HG02884 (cell line): ENCODE measurements around the gene FAF2.

Source experiments
- ATAC-seq: cut with Tn5 transposase; IDR thresholded peaks from one replicate; pipeline ENCODE4 v1.9.1; 2021; ENCODE audit warnings: mild to moderate bottlenecking, moderate library complexity; ENCODE audit not compliant: unreplicated experiment

The FAF2 gene

DNA sequence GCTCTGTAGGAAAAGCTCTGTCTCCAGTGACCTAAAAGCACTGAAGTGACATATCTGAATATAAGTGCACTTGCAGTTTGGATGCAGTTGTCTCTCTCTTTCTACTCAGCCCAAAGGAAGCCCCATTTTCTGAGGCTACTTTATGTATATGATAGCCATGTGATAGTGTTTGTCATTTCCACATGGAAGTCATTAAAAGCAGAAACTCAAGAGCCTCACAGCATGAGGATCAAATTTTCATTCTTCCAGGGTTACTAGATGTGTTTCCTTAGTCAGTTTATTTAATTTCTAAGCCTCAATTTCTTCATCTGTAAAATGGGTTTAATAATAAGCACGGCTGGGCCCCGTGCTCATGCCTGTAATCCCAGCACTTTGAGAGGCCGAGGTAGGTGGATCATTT is 52.3 kb downstream of the FAF2 start:
- no peak for ATAC-seq

DNA sequence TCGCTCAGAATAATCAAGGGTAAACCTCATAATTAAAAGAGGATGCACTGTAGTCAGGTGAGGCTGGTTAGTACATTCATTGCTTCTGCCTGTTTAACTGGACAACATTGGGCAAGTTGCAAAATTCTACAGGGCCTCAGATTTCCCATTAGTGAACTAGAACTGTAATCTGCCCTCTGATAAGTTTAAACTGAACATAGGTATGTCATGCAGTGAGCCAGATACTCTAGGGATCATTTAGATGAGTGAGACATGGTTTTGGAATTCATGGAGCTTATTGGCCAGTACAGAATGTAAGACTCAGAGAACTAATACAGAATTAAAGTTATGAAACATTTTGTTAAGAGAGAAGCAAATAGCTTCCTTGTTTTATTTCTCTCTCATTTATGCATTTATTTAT is 53.1 kb downstream of the FAF2 start:
- ATAC-seq: no peak

DNA sequence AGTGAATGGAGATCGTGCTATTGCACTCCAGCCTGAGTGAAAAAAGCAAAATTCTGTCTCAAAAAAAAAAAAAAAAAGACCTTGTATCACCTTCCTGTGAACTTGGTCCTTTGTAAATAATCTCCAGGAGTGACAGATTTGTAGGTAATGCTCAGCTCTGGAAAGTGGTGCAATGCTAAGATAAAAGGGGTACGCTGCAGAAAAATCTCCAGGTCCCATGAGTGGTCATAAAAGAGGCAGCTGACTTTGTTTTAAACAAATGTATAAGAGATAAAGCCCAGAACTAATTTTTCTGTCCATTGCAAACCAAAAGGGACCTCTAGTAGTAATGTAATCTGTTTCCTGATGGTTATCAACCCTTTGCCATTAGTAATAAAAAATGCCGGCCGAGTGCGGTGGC is 55.3 kb downstream of the FAF2 start:
- ATAC-seq: no peak

DNA sequence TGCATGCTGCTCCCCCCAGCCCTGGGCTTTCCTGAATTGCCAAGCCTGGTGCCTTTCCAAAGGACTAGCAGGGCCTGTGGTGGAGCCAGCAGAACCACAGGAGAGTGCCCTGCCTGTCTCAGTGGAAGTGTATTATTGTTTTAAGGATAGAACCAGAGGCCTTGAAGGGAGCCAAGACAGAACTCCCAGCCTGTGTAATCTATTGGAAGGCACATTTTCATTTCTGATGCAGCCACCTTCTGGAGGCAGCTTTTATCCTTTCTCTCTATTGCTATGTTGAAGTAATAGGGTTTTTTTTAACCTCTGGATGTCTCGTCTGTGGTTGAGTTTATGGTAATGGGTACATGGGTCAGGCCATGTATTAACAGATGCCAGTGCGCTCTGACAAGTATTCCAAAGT is 59.7 kb downstream of the FAF2 start:
- ATAC-seq: no peak

DNA sequence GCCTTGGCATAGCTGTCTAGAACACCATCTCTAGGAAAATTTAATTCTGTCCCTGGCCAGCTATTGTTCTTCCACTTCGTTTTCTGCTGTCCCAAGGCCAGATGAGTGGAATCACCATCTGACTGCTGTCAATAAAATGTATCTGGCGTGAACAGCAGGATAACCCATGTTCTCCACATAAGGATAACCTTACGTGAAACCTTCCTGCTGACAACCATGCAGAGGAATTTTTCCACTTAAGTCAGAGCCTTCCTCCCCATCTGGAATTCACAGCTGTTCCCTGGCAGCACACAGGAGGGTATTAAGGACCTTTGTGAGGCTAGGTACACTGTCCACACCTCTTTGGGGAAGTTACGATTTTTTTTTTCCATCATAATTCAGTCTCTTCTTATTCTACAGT is 60.4 kb downstream of the FAF2 start:
- no peak for ATAC-seq

DNA sequence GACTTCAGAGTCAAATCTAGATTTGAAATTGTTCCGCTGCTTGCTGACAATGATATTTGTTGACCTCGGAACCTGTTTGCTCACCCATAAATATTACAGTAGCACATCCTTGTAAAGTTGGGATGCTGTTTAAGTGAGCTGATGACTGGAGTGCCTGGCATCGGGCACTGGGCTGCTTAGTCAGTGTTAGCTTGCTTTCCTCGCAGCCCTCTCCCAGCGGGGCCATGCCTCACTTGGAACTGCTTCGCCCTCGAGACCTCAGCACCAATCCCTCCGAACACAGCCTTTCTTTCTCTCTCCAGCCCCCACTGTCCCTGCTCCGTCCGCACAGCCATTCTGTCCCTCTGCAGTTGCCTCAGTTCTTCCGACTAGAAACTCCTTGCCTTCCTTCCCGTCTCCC is 65.6 kb downstream of the FAF2 start:
- no peak for ATAC-seq

DNA sequence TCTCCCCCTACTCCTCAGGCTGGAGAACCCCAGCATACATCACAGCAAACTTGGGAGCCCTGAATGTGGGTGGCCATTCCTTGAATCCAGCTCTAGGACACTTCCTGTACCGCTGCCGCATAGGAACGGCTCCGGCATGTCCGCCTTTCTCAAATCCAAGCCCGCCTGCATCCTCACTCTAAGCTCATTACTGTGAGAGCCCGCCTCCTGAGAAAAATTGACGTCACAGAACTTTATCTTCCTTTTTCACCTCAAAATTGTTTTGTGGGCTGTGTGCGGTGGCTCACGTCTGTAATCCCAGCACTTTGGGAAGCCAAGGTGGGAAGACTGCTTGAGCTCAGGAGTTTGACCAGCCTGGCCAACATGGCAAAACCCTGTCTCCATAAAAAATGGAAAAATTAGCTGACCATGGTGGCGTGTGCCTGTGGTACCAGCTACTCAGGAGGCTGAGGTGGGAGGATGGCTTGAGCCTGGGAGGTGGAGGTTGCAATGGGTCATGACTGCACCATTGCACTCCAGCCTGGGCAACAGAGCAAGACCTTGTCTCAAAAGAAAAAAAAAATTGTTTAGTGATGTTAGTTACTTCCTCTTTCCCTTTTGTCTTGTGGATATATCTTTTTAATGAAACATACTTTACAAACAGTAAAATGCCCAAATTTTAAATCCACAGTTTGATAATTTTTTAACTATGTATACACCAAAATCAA is 66.2 kb downstream of the FAF2 start:
- no peak for ATAC-seq

DNA sequence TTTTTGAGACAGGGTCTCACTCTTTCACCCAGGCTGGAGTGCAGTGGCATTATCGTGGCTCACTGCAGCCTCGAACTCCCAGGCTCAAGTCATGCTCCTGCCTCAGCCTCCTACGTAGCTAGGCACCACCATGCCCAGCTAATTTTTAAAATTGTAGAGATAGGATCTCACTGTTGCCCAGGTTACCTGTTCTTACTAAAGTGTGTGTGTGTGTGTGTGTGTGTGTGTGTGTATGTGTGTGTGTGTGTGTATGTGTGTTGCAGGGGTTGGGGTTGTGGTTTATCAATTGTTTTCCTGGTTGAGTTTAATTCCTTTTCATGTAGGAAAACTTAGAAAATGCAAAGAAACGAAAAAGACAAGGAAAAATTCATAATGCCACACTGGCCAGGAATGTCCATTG is 67.2 kb downstream of the FAF2 start:
- no peak for ATAC-seq

DNA sequence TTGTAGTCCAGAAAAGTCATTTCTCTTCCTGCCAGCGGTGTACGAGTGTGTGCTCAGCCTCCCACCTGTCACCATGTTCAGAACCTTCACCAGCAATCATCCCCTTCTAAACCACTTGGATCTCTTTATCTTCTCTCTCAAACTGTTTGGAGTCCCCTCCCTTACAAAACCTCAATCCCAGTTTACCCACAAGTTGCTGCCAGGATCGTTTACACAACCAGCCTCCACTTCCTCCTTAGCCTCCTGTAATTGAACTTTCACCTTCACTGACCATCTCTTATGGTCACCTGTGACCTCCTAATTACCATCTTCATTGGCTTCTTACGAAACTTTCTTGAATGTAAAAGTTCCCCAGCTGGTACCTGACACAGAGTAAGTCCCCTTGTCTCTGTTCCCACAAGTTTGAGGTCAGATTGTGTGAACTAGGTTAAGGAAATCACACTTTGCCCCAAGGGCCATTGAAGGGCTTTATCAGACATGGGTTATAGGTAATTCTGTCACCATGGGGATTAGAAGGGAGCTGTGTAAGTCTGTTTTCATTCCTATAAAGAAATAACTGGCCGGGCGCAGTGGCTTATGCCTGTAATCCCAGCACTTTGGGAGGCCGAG is 69.0 kb downstream of the FAF2 start:
- ATAC-seq: no peak

DNA sequence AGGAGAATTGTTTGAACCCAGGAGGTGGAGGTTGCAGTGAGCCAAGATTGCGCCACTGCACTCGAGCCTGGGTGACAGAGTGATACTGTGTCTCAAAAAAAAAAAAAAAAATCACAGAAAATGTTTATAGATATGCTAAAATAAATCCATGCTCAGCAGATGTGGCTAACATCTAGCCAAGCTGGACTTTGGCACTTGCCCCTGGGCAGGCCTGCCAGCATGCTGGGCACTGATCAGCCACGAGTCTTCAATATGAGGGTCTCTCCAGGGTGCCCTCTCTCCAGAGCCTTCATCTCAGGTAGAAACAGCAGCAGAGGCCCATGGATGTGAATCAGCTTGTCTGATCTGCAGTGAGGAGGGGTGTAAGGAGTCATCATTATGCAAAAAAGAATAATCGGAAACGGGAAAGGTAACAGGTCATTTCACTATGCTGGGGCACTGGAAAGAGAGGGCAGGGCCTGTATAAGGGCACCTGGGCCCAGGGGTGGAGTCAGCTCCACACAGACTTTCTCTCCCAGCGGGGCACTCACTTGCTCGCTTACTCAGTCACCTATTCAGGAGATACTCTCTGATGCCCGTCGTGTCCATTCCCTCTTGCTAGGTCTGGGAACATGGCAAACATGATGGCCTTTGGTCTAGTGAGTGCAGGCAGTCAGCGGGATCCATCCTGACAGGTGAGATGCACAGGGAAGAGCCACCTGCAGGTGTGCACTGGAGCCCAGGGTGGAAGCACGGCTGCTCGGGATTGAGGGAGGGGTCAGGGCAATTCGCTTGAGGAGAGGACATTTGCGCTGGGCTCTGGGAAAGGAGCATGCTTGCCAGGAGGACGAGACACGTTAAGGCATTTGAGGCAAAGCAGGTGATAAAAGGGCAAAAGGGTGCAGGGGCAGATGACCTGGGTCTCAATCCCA is 71.9 kb downstream of the FAF2 start:
- ATAC-seq: no peak

DNA sequence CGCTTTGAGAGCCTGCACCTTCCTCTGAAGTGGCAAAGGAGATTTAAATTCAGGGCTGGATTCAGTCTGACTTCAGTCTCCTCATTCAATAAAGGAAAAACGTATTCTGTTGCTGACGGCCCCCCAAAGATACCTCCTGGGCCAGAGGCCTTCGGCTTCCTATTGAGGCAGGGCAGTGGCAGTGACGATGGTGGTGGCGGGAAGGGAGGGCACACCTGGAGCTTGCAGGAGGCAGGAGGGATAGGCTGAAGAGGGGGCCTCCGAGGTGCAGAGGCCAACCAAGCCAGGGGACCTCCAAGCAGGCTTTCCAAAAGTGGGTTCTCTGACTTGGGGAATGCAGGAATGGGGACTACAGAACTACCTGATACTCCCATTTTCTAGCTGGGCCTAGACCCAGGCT is 73.1 kb downstream of the FAF2 start:
- no peak for ATAC-seq

DNA sequence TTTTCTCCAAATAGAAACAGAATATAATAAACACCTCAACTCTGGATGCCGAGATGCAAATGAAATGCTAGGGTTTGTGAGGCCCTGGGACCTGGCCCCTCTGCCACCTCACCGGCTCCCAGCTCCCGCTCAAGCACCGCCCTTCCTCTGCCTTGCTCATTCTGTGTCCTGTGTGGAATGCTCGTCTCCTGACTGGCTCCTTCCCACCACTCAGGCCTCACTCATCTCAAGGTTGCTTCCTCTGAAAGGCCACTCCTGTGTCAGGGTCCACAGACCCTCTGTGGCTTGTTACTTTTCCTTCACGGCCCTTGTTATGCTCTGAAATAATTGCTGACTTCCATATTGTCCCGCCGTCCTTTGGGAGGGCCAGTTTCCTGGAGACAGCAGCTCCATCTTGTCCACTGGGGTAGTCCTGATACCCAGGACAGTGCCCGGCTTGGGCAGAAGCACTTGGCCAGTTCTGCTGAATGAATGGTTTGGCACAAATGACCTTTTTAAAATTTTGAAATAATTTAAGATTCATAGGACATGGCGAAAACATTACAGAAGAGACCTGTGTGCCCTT is 73.6 kb downstream of the FAF2 start:
- no peak for ATAC-seq

DNA sequence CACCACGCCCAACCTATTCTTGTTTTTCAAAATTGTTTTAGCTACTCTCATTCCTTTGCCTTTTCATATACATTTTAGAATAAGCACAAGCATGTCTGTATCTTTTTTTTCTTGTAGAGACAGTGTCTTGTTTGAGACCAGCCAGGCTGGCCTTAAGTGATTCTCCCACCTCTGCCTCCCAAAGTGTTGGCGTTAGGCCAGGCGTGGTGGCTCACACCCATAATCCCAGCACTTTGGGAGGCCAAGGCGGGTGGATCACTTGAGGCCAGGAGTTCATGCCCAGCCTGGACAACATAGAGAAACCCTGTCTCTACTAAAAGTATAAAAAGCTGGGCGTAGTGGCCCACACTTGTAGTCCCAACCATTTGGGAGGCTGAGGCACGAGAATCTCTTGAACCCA is 76.0 kb downstream of the FAF2 start:
- no peak for ATAC-seq

DNA sequence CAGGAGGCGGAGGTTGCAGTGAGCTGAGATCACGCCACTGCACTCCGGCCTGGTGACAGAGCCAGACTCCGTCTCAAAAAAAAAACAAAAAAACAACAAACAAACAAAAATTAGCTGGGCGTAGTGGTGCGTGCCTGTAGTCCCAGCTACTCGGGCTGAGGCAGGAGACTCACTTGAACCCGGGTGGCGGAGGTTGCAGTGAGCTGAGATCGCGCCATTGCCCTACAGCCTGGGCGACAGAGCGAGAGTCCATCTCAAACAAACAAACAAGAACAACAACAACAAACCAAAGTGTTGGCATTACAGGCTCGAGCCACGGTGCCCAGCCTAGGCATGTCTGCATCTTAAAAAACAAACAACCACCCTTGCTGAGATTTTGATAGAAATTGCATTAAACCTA is 76.8 kb downstream of the FAF2 start:
- no peak for ATAC-seq

DNA sequence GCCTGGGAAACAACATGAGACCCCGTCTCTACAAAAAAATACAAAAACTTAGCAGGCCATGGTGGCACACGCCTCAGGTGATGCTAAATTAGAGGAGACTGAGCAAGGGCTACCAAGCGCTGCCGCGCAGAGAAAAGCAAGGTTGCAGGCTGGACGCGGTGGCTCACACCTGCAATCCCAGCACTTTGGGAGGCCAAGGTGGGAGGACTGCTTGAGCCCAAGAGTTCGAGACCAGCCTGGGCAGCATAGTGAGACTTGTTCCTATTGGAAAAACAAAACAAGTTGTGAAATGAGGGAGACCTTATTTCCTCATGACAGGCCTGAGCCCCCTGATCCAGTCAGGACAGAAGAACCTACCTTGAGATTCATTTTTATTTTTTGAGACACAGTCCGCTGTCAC is 77.5 kb downstream of the FAF2 start:
- ATAC-seq: no peak

DNA sequence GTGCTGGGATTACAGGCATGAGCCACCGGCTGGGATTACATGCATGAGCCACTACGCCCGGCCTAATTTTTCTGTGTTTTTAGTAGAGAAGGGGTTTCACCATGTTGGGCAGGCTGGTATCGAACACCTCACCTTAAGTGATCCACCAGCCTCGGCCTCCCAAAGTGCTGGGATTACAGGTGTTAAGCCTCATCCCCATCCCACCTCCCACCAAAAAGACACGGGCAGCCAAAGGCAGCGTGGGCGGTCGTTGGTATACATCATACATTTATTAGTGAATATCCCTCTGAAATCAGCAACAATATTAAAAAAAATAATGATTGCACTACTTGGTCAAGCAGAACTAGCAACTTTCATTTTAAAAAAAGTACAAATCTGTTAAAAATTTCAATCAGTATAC is 78.3 kb downstream of the FAF2 start:
- ATAC-seq: no peak

DNA sequence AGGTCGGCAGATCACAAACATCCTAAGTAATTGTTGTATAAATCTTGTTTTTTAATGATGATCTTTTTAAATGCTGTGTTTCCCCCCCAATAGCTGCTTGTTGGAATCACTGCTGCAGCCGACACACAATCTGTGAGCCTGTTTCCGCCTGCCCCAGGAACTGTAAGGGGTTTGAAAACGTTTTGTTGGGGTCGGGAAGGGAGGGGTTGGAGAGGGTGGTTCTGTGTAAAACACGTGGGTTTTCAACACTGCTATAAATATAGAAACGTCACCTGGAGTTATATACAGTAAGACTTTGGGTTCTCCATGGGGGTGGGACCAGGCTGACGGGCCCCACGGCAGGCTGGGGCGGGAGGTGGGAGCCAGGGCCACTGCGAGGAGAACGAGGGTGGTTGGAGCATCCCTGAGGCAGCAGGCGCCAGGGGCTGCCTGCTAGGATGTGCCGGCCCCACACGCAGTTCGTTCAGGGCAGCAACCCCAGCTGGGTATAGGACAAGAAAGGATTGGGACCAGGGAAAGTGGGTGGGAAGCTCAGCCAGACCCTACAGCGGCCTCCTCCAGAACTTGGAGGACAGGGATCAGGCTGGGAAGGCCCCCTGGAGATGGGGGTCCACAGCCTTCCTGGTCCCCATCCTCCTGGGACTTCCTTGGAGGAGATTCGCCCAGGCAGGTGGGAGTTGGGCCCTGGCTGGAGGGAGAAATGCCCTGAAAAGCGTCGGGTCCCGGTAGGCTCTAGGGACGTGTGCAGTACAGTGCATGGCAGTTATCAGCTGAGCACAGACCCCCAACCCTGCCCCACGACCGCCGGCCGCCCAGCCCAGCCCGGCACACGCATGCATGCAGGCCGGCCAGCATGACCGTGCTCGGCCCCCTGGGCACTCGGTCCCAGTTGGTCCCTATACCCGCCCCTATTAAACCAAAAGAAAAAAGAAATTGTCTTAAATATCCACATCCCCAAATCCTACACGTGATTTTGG is 79.3 kb downstream of the FAF2 start:
- ATAC-seq: no peak

DNA sequence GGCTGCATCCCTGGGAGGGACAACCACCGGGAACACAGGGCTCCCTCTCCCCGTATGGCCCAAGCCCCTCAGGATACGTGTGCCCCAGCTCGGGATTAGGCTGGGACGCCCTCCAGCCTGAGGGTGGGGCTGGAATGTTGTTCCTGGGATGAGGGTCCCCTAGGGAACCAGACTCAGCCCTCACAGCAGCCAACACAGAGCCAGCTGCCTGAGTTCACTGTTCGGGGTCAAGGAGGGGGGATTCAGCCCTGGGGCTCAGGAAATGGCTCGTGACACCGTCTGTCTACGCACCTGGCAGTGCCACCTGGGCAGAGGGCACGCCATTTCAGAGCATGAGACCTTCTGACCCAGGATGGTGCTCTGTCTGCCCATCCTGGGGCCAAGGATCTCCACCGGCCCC is 80.1 kb downstream of the FAF2 start:
- no peak for ATAC-seq

DNA sequence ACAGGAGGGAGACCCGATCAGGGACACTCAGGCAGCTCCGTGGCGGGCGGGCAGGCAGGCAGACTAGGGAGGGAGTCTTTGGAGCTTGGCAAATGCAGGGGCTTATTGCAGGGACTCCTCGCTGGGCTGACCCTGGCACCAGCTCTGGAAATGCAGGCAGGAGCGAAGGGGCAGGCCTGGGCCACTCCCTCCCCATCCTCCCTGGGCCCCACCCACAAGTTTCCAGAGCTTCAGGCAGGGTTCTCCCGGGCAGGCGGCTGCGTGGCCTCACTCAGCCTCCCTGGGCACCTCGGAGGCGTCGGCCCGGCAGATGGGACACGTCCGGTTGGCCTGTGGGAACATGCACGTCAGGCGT is 80.6 kb downstream of the FAF2 start:
- no peak for ATAC-seq

DNA sequence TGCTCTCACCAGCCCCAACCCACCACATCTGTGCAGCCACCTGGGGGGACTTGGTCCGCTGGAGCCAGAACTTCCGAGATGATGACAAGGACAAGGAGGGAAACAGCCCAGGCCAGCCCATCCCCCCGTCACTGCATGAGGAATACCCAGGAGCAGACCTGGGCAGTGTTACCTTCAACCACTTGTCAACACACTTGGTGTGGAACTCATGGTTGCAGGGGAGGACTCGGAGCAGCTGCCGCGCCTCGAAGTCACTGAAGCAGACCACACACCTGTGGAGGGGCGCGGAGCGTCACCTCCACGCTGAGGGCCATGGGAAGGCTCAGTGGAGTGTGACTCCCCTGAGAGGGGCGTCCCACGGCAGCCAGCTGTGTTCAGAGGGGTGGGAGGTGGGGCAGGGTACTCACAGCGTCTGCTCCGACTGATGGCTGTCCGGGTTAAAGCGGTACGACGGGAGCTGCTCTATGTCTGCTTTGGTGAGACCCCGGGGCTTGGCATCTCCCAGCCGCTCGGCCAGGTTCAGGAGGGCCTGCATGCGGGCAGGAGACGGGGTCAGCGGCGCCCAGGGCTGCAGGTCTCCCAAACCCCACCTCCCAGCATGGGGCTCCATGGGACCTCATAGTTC is 81.0 kb downstream of the FAF2 start:
- ATAC-seq: no peak
